Left ventricle myocardium inferior (tissue), 1 donor: Measurements from ENCODE around the gene ADAMTS2. TPM values are rescaled to one million over a fixed set of nuclear protein-coding genes. Genes with fewer than 3 reads are reported as not detected.

Source experiments
- DNase-seq: peaks from one replicate; pipeline ENCODE4 v3.0.0-alpha.2; 2020
- H3K27ac ChIP-seq: fragments of 200-600 bp; replicated peaks from 2 replicates; pipeline ENCODE4 v1.8.0; 2021
- H3K27me3 ChIP-seq: fragments of 200-600 bp; 2 replicates; pipeline ENCODE4 v1.8.0; 2021; ENCODE audit warnings: low read depth
- H3K36me3 ChIP-seq: fragments of 200-600 bp; 2 replicates; pipeline ENCODE4 v1.8.0; 2021
- H3K4me1 ChIP-seq: fragments of 200-600 bp; 2 replicates; pipeline ENCODE4 v1.8.0; 2021
- H3K4me3 ChIP-seq: fragments of 200-600 bp; 2 replicates; pipeline ENCODE4 v1.8.0; 2021; ENCODE audit warnings: mild to moderate bottlenecking, moderate library complexity
- H3K9me3 ChIP-seq: fragments of 200-600 bp; replicated peaks from 2 replicates; pipeline ENCODE4 v1.8.0; 2021
- intact Hi-C: fragments of 100-400 bp; cut with micrococcal nuclease; formaldehyde crosslinking; loops from one replicate; pipeline ENCODE4 v1.11.0; 2022
- total RNA-seq: library from RNA; stranded (reverse); fragmentation: NEBNext Ultra II Directional; extraction: Animal tissue kit (Norgen Biotek cat#: 25700); gene quantifications from one replicate; pipeline ENCODE4 v1.2.1, GENCODE V29; 2021
- TF ChIP-seq, protein P1 (sequence below): fragments of 200-600 bp; IDR thresholded peaks from 2 replicates; pipeline ENCODE4 v1.8.0; 2021; ENCODE audit warnings: antibody characterized with exemption, mild to moderate bottlenecking, borderline replicate concordance
- donor health status: DM: no; HTN: yes; CAD: no; lungs with severe emphysema.

ADAMTS2 gene
- total RNA-seq, 1 donor from 2014 or later: 4.6 TPM

DNA sequence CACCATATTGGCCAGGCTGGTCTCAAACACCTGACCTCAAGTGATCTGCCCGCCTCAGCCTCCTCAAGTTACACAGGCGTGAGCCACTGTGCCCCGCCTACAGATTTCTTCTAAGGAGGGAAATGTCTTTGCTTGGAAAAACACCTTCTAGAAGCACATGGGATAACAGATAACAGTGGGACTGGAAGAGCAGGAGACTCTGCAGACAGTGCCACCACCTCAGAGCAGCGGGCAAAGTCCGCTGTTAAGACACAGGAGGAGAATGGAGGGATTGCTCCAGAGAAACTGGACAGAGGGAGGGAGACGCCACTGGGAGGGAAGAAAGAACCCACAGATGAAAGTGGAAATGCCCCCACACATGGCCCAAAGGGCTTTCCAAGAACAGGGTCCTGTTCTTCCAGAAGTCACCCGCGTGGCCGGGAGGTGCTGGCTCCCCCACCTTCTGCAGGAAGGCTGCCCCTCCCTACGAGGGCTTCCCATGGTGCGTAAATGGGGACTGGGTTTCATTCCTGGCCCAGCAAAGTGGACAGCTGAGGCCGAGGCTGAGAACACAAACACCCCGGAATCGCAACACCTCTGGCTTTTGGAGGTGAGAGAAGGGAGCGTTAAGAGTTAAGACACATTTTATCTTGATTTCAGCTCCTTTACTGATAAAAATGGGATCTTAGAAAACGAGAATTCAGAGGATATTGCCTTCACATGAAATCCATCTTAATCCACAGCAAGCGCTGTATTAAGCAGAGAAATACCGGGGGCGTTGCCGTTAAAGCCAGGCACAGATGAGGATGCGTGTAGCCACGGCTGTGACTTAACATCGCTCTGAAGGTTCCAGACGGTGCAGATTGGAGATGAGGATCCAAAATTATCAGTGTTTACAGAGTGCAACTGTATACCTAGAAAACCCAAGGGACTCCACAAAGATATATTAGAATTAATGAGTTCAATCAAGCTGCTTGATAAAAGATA lies 11.2 kb downstream of the ADAMTS2 start:
- H3K36me3 ChIP-seq: no peaks in the 10 kb centered on the region
- H3K27ac ChIP-seq: no peak overlapping the region
- no peaks in the 10 kb centered on the region for H3K4me1 ChIP-seq
- H3K27me3 ChIP-seq: peaks cover 58% of the 10 kb centered on the region
- H3K9me3 ChIP-seq: no peaks in the 10 kb centered on the region
- TF ChIP-seq, protein P1, sequence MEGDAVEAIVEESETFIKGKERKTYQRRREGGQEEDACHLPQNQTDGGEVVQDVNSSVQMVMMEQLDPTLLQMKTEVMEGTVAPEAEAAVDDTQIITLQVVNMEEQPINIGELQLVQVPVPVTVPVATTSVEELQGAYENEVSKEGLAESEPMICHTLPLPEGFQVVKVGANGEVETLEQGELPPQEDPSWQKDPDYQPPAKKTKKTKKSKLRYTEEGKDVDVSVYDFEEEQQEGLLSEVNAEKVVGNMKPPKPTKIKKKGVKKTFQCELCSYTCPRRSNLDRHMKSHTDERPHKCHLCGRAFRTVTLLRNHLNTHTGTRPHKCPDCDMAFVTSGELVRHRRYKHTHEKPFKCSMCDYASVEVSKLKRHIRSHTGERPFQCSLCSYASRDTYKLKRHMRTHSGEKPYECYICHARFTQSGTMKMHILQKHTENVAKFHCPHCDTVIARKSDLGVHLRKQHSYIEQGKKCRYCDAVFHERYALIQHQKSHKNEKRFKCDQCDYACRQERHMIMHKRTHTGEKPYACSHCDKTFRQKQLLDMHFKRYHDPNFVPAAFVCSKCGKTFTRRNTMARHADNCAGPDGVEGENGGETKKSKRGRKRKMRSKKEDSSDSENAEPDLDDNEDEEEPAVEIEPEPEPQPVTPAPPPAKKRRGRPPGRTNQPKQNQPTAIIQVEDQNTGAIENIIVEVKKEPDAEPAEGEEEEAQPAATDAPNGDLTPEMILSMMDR: no peak
- DNase-seq: no peak
- intact Hi-C loops: no loop called here
- no peak overlapping the region for H3K4me3 ChIP-seq

DNA sequence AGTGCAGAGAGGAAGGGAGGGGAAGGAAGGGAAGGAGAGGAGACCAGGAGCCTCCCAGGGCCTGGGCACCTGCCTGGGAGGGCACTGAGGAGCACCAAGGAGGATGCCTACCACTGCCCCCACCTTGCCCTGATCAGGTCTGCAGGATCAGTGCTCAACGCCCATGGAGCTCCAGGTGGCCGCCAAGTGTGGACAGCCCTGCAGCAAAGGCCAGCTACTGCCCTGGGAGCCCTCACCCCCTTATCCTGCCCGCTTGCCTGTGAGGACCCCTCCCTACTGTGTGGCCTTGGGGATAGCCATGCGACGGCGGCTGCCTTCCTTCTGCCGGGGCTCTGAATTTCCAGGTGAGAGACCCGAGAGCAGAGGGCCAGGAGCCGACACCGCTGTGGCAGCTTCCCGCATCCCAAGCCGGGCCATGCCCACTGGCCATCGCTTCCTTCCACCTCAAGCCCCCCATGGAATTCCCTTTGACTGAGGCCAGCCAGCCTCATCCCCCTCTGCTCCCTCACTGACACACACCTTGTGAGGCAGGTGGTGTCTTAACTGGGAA lies 12.4 kb downstream of the ADAMTS2 start:
- no peaks in the 10 kb centered on the region for H3K4me1 ChIP-seq
- no peaks in the 10 kb centered on the region for H3K36me3 ChIP-seq
- H3K27me3 ChIP-seq: peaks cover 48% of the 10 kb centered on the region
- no peak for DNase-seq
- no peaks in the 10 kb centered on the region for H3K9me3 ChIP-seq
- TF ChIP-seq, protein P1: no peak
- intact Hi-C loops: no loop called here
- no peak overlapping the region for H3K27ac ChIP-seq
- no peak overlapping the region for H3K4me3 ChIP-seq

GRCh38 chr5:179331591-179332375 lies 13.5 kb downstream of the ADAMTS2 start:
- Histone ChIP-seq H3K27ac (no peak overlapping the region), H3K4me3 (no peak overlapping the region), H3K9me3 (no peaks in the 10 kb centered on the region), H3K4me1 (no peaks in the 10 kb centered on the region), H3K36me3 (no peaks in the 10 kb centered on the region), H3K27me3 (peaks cover 45% of the 10 kb centered on the region)
- TF ChIP-seq, protein P1: no peak
- intact Hi-C loops: no loop called here
- DNase-seq: no peak

DNA sequence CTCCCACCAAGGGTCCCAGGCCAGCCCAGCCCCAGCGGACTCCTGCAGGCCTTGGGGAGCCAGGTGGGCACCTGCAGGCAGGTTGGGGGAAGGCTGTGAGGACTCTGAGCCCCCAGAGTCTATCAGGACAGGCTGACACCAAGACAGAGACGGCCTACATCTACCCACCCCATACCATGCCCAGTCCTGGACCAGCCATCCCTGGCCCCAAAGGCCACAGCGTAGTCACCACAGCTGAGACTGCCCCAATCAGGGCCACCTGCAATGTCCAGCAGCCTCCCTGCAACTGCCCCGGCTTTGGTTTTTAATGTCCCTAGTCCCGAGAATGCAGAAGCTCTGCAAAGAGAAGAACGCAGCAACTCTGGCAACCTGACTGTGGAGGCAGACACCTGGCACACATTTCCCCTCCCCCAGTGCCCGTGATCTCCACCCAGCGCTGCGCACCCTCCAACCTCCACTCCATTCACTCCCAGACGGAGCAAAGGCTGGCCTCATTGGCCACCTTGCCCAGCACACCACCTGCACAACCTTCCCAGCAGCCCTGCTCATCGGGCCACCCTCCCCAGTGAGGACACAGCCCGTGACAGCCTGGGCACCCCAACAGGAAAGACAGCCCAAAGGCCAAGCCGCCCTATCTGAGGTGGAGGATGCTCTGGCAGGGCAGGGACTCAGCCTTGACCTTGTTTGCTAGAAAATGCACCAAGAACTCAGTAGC lies 14.9 kb downstream of the ADAMTS2 start:
- peaks cover 6% of the 10 kb centered on the region for H3K4me1 ChIP-seq
- DNase-seq: no peak

More for the DNA sequence above, 14.9 kb downstream of the ADAMTS2 start:
- Histone ChIP-seq H3K9me3 (no peaks in the 10 kb centered on the region), H3K36me3 (no peaks in the 10 kb centered on the region), H3K27me3 (peaks cover 45% of the 10 kb centered on the region), H3K27ac (no peak overlapping the region), H3K4me3 (no peak overlapping the region)
- TF ChIP-seq, protein P1: no peak
- intact Hi-C loops: no loop called here
